CD4-positive, CD25-positive, alpha-beta regulatory T cell (primary cell): Measurements from ENCODE around the gene MMUT. TPM values are rescaled to one million over a fixed set of nuclear protein-coding genes. Genes with fewer than 3 reads are reported as not detected.

Experiments used
- ATAC-seq, 2 donors: fragments of 150-1000 bp; cut with Tn5 transposase; one replicate each; pipeline ENCODE4 v1.10.0; 2021; ENCODE audit warnings: low read depth in 2 of 2, moderate number of reproducible peaks in 2 of 2, moderate library complexity in 1 of 2
- DNase-seq, 3 donors: peaks; one replicate each; pipeline versions ENCODE4 v3.0.0 to v3.0.0-alpha.2; 2012 to 2022; ENCODE audit warnings: mixed read lengths in 1 of 3
- H3K27ac ChIP-seq: one replicate; pipeline ENCODE4 v1.7.0; 2013; ENCODE audit warnings: mild to moderate bottlenecking, low read length; ENCODE audit not compliant: insufficient read depth, poor library complexity, severe bottlenecking
- H3K27me3 ChIP-seq: one replicate; pipeline ENCODE4 v1.7.0; 2013; ENCODE audit warnings: low read length; ENCODE audit not compliant: control insufficient read depth, insufficient read depth
- H3K36me3 ChIP-seq: one replicate; pipeline ENCODE4 v1.7.0; 2013; ENCODE audit warnings: mild to moderate bottlenecking, low read length, moderate library complexity; ENCODE audit not compliant: control insufficient read depth, insufficient read depth
- H3K4me1 ChIP-seq: 2 replicates; pipeline ENCODE4 v1.7.0; 2013; ENCODE audit warnings: mild to moderate bottlenecking, low read length; ENCODE audit not compliant: insufficient read depth, control insufficient read depth, poor library complexity, severe bottlenecking
- H3K4me3 ChIP-seq: one replicate; pipeline ENCODE4 v1.7.0; 2013; ENCODE audit warnings: low read depth, mild to moderate bottlenecking, low read length, moderate library complexity
- H3K9me3 ChIP-seq, 2 experiments: 1 replicate in 1 of 2; 2 replicates in 1 of 2; pipeline ENCODE4 v1.7.0; 2013; ENCODE audit warnings: low read length in 2 of 2, mild to moderate bottlenecking in 1 of 2, moderate library complexity in 1 of 2; ENCODE audit not compliant: control insufficient read depth in 2 of 2
- H3K27ac Mint-ChIP-seq, 3 donors: one replicate each; pipeline ENCODE4 v1.8.0; 2020 to 2022; ENCODE audit warnings: mild to moderate bottlenecking in 3 of 3, mixed read lengths in 3 of 3, moderate library complexity in 2 of 3
- H3K27me3 Mint-ChIP-seq: one replicate; pipeline ENCODE4 v1.8.0; 2022; ENCODE audit warnings: mild to moderate bottlenecking, mixed read lengths
- H3K36me3 Mint-ChIP-seq: one replicate; pipeline ENCODE4 v1.8.0; 2020; ENCODE audit warnings: mixed read lengths
- H3K4me1 Mint-ChIP-seq, 4 donors: one replicate each; pipeline ENCODE4 v1.8.0; 2020 to 2022; ENCODE audit warnings: mixed read lengths in 4 of 4, mild to moderate bottlenecking in 1 of 4
- H3K4me3 Mint-ChIP-seq, 4 donors: one replicate each; pipeline ENCODE4 v1.8.0; 2020 to 2022; ENCODE audit warnings: mild to moderate bottlenecking in 4 of 4, mixed read lengths in 4 of 4, moderate library complexity in 3 of 4
- H3K9me3 Mint-ChIP-seq, 7 donors: one replicate each; pipeline ENCODE4 v1.8.0; 2020 to 2022; ENCODE audit warnings: mixed read lengths in 7 of 7, mild to moderate bottlenecking in 3 of 7, moderate library complexity in 2 of 7
- polyA plus RNA-seq, 4 donors: library from polyadenylated mRNA; unstranded; fragments of 300-500 nt; fragmentation: Illumina TruSeq; gene quantifications; one replicate each; pipeline ENCODE4 v1.2.3, GENCODE V29; 2021
- total RNA-seq: library from RNA; stranded (reverse); gene quantifications from one replicate; pipeline ENCODE4 v1.2.3, GENCODE V29; 2022

Gene MMUT
- total and polyA plus RNA-seq, 5 donors from 2014 or later = 8.2 to 17.0 (median 11.8) TPM

DNA sequence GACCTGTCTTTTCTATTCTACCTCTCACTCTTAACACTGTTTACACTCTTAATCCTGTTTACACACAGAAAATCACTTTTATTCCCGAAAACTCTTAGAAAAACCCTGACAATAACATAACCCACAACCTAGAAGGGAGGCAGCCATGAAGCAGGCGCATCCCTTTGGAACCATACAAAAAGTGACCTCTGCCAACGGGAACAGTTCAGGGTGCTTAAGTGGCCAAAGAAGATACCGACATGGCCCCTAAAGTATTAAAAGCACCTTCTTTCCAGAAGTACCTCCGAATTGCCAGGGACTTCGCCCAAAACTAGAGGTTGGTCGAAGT, 490 bp downstream of the MMUT start:
- Mint-ChIP-seq H3K27ac (peak overlapping the region; percentile 93 to 100 (median 97)), H3K27me3 (no peaks in the 10 kb centered on the region), H3K36me3 (peaks cover 14% of the 10 kb centered on the region), H3K4me3 (peak overlapping the region; percentile 91 to 96 (median 94)), H3K4me1 (peaks cover 10 to 71% (median 48%) of the 10 kb centered on the region in 4 donors), H3K9me3 (no peaks in the 10 kb centered on the region)
- H3K4me3 ChIP-seq = peak overlapping the region; percentile 98
- H3K27ac ChIP-seq = peak overlapping the region; percentile 85
- no peak for DNase-seq
- H3K27me3 ChIP-seq = no peaks in the 10 kb centered on the region
- H3K9me3 ChIP-seq = no peaks in the 10 kb centered on the region
- peaks cover 24% of the 10 kb centered on the region for H3K4me1 ChIP-seq
- peaks cover 6% of the 10 kb centered on the region for H3K36me3 ChIP-seq
- ATAC-seq = no peak

DNA sequence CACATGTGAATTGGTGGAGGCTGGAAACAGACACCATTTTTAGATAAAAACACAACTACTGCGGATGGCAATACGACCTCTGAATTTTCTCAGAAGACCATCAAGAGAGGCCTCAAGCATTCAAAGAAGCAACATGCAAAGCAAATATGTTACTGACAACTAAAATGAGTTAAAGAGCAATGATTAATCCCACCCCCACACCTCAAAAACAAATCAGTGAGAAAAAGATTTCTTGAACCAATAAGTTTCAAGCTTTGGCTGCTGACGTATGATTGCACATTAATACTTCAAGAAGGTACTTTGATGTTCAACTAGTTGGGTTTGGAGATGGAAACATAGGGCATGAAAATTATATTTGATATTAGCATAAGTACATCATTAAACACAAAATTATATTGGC, 982 bp downstream of the MMUT start:
- no peak overlapping the region for H3K27ac ChIP-seq
- no peaks in the 10 kb centered on the region for H3K27me3 Mint-ChIP-seq
- H3K36me3 Mint-ChIP-seq = peaks cover 18% of the 10 kb centered on the region
- H3K27ac Mint-ChIP-seq = peak overlapping the region; percentile 67 to 100 (median 97)
- peak overlapping the region; percentile 98 for H3K4me3 ChIP-seq
- ATAC-seq (no peak), DNase-seq (peak in 2 of 3 donors; percentile 32 to 51)
- H3K9me3 ChIP-seq = no peaks in the 10 kb centered on the region
- peak overlapping the region; percentile 91 to 96 (median 94) for H3K4me3 Mint-ChIP-seq
- H3K4me1 ChIP-seq = peaks cover 24% of the 10 kb centered on the region
- H3K9me3 Mint-ChIP-seq = no peaks in the 10 kb centered on the region
- peaks cover 8% of the 10 kb centered on the region for H3K36me3 ChIP-seq
- H3K27me3 ChIP-seq = no peaks in the 10 kb centered on the region
- H3K4me1 Mint-ChIP-seq = peaks cover 14 to 74% (median 49%) of the 10 kb centered on the region in 4 donors

DNA sequence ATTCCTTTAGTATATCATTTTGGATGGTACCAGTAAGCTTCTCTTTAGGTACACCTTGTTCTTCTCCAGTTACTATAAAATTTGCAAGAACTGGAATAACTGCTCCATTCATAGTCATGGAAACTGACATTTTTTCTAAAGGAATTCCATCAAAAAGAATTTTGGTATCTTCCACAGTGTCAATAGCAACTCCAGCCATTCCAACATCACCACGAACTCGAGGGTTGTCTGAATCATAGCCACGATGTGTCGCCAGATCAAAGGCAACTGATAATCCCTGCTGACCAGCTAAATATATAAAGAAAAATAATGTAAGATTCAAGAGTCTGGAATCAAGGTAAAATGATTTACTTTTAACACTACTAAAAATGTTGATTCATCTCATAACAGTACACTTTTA, 5.3 kb downstream of the MMUT start:
- no peak overlapping the region for H3K27ac Mint-ChIP-seq

DNA sequence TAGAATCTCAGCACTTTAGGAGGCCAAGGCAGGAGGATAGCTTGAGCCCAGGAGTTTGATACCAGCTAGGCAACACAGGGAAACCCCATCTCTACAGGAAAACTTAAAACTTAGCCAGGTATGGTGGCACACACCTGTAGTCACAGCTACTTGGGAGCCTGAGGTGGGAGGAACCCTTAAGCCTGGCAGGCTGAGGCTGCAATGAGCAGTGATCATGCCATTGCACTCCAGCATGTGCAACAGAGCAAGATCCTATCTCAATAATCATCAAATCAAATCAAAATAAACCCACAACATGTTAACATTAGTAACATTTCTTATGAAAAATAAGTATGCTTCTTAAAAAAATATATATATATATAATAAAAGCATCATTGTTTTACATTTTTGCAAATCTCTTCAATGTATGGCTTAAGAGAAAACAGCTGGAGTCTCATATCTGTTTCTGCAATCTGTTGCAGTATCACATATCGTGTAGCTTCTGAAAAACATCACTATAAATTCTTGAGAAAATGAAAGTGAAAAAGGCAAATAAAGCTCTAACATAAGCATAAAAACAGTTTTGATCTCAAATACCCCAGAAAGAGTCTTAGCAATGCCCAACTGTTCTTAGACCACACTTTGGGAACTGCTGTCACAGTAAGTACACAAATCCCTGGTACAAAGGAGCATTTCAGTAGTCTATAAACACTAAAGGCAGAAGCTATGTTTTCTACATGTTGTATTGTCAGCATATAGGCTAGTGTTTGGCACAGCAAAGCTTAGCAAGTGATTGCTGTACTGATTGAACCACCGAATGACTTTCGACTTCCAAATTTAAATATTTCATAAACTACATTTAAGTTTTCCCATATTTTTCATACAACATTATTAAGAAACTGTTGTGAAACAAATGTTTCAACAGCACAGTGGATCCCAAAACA, 8.0 kb downstream of the MMUT start:
- H3K36me3 Mint-ChIP-seq = peaks cover 27% of the 10 kb centered on the region
- Histone ChIP-seq H3K27ac (peak overlapping the region; percentile 50), H3K27me3 (no peaks in the 10 kb centered on the region), H3K9me3 (no peaks in the 10 kb centered on the region), H3K4me1 (peaks cover 11% of the 10 kb centered on the region), H3K4me3 (peak overlapping the region; percentile 58), H3K36me3 (peaks cover 28% of the 10 kb centered on the region)
- peaks cover 14 to 31% (median 24%) of the 10 kb centered on the region in 4 donors for H3K4me1 Mint-ChIP-seq
- H3K27me3 Mint-ChIP-seq = no peaks in the 10 kb centered on the region
- ATAC-seq (no peak), DNase-seq (peak in 1 of 3 donors; percentile 48)
- H3K9me3 Mint-ChIP-seq = no peaks in the 10 kb centered on the region
- H3K27ac Mint-ChIP-seq = peak overlapping the region in 1 of 3 donors; percentile 23
- peak overlapping the region in 3 of 4 donors; percentile 3 to 43 (median 39) for H3K4me3 Mint-ChIP-seq

More for the DNA sequence above, 5.3 kb downstream of the MMUT start:
- Histone ChIP-seq H3K4me3 (no peak overlapping the region), H3K36me3 (peaks cover 10% of the 10 kb centered on the region), H3K27ac (no peak overlapping the region), H3K27me3 (no peaks in the 10 kb centered on the region), H3K9me3 (no peaks in the 10 kb centered on the region), H3K4me1 (peaks cover 22% of the 10 kb centered on the region)
- Mint-ChIP-seq H3K4me3 (no peak overlapping the region), H3K27me3 (no peaks in the 10 kb centered on the region), H3K36me3 (peaks cover 23% of the 10 kb centered on the region), H3K9me3 (no peaks in the 10 kb centered on the region), H3K4me1 (peaks cover 26 to 47% (median 35%) of the 10 kb centered on the region in 4 donors)
- DNase-seq (no peak), ATAC-seq (no peak)

DNA sequence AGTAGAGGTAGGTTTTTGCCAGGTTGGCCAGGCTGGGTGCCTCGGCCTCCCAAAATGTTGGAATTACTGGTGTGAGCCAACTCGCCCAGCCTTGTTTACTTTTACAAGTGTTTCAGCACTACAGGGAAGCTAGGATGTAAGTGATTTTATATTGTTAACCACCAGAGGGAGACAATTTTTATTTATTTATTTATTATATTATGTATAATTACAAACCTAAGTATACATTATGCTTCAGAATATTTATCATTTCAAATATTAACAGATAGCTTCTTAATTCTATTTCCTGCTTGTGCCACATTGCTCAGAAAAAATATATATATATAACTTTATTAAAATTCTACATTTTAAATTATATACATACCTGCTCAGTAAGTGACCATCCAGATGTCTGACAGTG, 9.8 kb downstream of the MMUT start:
- no peak overlapping the region for H3K4me3 Mint-ChIP-seq
- H3K4me1 Mint-ChIP-seq = peaks cover 4 to 21% (median 16%) of the 10 kb centered on the region in 4 donors
- H3K27ac ChIP-seq = no peak overlapping the region
- no peak overlapping the region for H3K27ac Mint-ChIP-seq
- no peaks in the 10 kb centered on the region for H3K27me3 ChIP-seq
- H3K4me1 ChIP-seq = peaks cover 11% of the 10 kb centered on the region
- ATAC-seq = no peak
- peak in 1 of 3 donors; percentile 14 for DNase-seq
- H3K4me3 ChIP-seq = no peak overlapping the region
- no peaks in the 10 kb centered on the region for H3K27me3 Mint-ChIP-seq
- H3K36me3 Mint-ChIP-seq = peaks cover 26% of the 10 kb centered on the region
- H3K9me3 Mint-ChIP-seq = no peaks in the 10 kb centered on the region
- no peaks in the 10 kb centered on the region for H3K9me3 ChIP-seq
- H3K36me3 ChIP-seq = peaks cover 39% of the 10 kb centered on the region

DNA sequence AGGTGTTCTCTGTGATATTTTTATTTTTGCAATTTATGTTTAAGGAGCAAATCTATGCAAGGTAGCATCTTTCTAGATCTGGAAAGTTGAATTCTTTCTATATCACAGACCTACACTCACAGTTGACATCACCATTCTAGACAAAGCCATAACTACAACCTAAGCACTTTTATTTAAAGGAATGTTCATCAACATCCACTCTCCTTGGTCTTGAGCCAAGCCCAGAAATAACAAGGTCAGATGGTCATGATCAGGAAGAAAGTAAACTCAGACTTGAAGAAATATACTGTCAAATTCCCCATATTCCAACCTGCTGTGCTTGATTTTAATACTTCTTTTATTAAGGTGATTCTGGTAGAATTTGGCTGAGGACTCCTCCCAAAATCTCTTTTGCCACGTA, 32.2 kb downstream of the MMUT start:
- H3K27ac Mint-ChIP-seq = no peak overlapping the region
- Histone ChIP-seq H3K27ac (no peak overlapping the region), H3K36me3 (peaks cover 42% of the 10 kb centered on the region), H3K9me3 (no peaks in the 10 kb centered on the region), H3K4me3 (no peak overlapping the region), H3K27me3 (no peaks in the 10 kb centered on the region), H3K4me1 (no peaks in the 10 kb centered on the region)
- DNase-seq = no peak
- peaks cover 51% of the 10 kb centered on the region for H3K36me3 Mint-ChIP-seq
- no peak overlapping the region for H3K4me3 Mint-ChIP-seq
- no peak for ATAC-seq
- H3K27me3 Mint-ChIP-seq = peaks cover under 1% of the 10 kb centered on the region
- no peaks in the 10 kb centered on the region for H3K9me3 Mint-ChIP-seq
- H3K4me1 Mint-ChIP-seq = no peaks in the 10 kb centered on the region

DNA sequence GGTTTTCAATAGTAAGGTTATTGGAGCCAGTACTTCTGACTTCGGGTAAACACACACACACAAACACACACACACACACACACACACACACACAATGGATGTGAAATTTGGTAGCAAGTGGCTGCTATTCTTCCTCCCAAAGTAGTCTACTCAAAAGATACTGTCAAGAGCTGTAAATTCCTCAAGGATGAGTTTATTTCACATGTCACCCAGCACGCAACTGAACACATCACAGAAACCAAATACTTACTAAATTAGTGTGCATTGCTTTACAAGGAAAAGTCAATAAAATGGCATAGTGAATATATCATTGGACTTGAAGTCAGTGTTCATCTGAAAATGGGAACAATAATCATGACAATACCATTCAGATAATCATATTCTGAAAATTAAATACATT, 32.9 kb downstream of the MMUT start:
- Mint-ChIP-seq H3K36me3 (peaks cover 44% of the 10 kb centered on the region), H3K27ac (no peak overlapping the region), H3K27me3 (peaks cover 4% of the 10 kb centered on the region), H3K4me3 (no peak overlapping the region), H3K4me1 (no peaks in the 10 kb centered on the region), H3K9me3 (no peaks in the 10 kb centered on the region)
- no peak overlapping the region for H3K27ac ChIP-seq
- peaks cover 36% of the 10 kb centered on the region for H3K36me3 ChIP-seq
- H3K9me3 ChIP-seq = no peaks in the 10 kb centered on the region
- H3K27me3 ChIP-seq = no peaks in the 10 kb centered on the region
- DNase-seq (no peak), ATAC-seq (no peak)
- H3K4me3 ChIP-seq = no peak overlapping the region
- no peaks in the 10 kb centered on the region for H3K4me1 ChIP-seq

DNA sequence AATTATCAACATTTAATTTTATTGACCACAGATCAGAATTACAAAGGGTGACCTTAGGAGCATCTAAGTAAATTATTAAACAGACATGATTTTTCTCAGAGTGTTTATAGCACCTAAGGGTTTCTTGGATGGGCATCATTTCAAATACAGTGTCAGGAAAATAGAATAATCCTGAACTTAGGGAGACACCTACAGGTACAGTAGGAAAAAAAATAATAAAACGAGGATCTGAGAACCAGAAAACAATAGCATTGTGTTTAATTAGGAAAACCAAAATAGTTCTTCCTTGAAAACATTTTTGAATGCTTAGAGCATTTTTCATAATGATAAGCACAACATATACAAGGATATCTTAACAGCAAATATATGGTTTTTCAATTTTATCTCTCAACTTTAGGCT, 39.2 kb downstream of the MMUT start:
- no peak overlapping the region for H3K27ac ChIP-seq
- Mint-ChIP-seq H3K9me3 (no peaks in the 10 kb centered on the region), H3K27ac (no peak overlapping the region), H3K4me3 (no peak overlapping the region), H3K36me3 (peaks cover 11% of the 10 kb centered on the region), H3K27me3 (peaks cover 14% of the 10 kb centered on the region), H3K4me1 (no peaks in the 10 kb centered on the region)
- no peak overlapping the region for H3K4me3 ChIP-seq
- H3K9me3 ChIP-seq = no peaks in the 10 kb centered on the region
- ATAC-seq = no peak
- no peaks in the 10 kb centered on the region for H3K4me1 ChIP-seq
- no peak for DNase-seq
- H3K27me3 ChIP-seq = no peaks in the 10 kb centered on the region
- no peaks in the 10 kb centered on the region for H3K36me3 ChIP-seq
